ENCODE results near the gene TMEM141.
"Not testable (repeated sequence)": the region's sequence is repeated elsewhere in the genome, so short reads cannot be mapped to it uniquely, and the experiment has no call there.

DNA sequence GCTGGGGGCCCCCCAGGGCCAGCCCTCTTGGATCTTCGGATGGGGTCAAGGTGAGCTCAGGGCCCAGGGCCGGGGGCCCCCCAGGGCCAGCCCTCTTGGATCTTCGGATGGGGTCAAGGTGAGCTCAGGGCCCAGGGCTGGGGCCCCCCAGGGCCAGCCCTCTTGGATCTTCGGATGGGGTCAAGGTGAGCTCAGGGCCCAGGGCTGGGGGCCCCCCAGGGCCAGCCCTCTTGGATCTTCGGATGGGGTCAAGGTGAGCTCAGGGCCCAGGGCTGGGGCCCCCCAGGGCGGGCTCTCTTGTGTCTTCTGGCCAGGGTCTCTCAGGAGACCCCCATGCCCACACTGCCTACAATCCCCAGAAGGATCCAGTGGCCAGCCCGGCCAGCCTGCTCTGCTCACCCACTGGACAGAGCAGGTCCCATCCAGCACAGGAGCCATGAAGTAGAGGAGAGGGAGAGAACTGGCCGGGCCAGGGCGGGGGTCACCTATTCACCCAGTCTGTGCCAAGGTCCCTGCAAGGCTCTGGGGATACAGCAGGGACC, 11.9 kb downstream of the TMEM141 start:
- TF ChIP-seq POLR2A (IDR thresholded peaks at IDR 0.05): not testable (repeated sequence)
- TF ChIP-seq, protein P1, sequence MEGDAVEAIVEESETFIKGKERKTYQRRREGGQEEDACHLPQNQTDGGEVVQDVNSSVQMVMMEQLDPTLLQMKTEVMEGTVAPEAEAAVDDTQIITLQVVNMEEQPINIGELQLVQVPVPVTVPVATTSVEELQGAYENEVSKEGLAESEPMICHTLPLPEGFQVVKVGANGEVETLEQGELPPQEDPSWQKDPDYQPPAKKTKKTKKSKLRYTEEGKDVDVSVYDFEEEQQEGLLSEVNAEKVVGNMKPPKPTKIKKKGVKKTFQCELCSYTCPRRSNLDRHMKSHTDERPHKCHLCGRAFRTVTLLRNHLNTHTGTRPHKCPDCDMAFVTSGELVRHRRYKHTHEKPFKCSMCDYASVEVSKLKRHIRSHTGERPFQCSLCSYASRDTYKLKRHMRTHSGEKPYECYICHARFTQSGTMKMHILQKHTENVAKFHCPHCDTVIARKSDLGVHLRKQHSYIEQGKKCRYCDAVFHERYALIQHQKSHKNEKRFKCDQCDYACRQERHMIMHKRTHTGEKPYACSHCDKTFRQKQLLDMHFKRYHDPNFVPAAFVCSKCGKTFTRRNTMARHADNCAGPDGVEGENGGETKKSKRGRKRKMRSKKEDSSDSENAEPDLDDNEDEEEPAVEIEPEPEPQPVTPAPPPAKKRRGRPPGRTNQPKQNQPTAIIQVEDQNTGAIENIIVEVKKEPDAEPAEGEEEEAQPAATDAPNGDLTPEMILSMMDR (IDR thresholded peaks at IDR 0.05 in 4 of 5, conservative IDR thresholded peaks at IDR 0.05 in 1 of 5): not testable (repeated sequence)
